GM18502 (cell line): Measurements from ENCODE around the gene TSPAN32.

ENCODE experiments used
- ATAC-seq: cut with Tn5 transposase; IDR thresholded peaks from one replicate; pipeline ENCODE4 v1.9.1; 2021; ENCODE audit warnings: mild to moderate bottlenecking; ENCODE audit not compliant: unreplicated experiment, poor library complexity

Gene TSPAN32

GRCh38 chr11:2266586-2267305, 35.1 kb upstream of the TSPAN32 start:
- no peak for ATAC-seq

DNA sequence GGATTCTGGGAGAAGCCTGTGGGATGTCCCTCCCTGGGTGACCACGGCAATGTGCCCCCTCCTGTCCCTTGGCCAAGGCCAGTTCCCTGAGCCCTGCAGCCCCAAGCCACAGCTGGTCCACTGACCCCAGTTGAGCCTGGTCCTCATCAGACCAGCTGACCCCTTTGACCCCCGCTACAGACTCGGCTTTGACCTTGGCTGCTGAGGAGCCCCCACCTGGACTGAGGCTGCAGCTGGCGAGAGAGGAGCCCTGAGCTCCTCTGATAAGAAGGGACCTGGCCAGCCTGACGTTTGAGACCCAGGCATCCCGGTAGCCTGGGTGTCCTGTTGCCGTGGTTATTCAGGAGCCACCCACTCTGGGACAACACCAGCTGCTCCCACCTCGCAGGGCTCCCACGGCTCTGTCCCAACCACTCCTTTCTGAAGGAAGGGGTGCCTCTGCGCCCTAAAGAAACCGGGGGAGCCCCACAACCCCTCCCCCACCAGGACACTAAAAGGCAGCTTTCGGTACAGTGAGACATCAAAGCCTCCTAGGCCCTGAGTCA, 34.4 kb upstream of the TSPAN32 start:
- no peak for ATAC-seq

DNA sequence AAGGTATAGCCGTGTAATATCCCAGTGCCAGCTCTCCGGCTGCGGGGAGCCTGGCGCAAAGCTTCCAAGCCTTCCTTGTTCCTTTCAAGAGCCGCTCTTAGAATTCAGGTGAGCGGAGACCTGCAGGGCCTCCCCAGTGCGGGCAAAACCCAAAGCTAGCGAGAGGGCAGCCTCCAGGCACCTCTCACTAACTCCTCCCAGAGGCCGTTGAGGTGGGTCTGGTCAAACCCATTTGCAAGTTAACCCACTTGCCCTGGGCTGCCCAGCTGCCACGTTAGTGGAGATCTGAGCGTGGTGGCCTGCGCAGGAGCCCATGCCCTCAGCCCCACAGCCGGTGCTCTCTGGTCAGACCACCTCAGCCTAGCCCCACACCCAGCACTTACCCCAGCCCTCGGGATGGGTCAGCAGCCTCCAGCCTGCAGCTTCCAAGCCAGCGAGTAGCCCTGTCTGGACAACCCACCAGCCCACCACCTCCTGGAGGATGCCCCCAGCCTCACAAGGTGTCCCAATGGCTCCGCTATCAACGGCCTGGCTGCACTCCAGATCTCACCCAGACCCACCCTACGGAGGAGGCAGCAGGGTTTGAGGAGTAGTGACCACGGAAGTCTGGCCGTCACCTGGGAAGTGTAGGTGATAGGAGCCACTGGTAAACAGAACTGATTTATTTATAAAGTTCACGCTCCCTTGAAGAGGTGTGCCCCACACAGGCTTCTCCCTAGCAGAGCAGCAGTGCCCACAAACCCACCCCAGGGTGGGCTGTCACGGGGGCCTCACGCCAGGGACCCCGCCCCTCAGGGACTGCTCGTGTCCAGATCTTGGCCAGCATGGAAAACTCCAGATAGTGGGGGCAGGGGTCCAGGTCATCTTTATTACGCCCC, 33.7 kb upstream of the TSPAN32 start:
- no peak for ATAC-seq

GRCh38 chr11:2268729-2269600, 32.8 kb upstream of the TSPAN32 start:
- no peak for ATAC-seq

GRCh38 chr11:2269601-2270321, 32.1 kb upstream of the TSPAN32 start:
- no peak for ATAC-seq

DNA sequence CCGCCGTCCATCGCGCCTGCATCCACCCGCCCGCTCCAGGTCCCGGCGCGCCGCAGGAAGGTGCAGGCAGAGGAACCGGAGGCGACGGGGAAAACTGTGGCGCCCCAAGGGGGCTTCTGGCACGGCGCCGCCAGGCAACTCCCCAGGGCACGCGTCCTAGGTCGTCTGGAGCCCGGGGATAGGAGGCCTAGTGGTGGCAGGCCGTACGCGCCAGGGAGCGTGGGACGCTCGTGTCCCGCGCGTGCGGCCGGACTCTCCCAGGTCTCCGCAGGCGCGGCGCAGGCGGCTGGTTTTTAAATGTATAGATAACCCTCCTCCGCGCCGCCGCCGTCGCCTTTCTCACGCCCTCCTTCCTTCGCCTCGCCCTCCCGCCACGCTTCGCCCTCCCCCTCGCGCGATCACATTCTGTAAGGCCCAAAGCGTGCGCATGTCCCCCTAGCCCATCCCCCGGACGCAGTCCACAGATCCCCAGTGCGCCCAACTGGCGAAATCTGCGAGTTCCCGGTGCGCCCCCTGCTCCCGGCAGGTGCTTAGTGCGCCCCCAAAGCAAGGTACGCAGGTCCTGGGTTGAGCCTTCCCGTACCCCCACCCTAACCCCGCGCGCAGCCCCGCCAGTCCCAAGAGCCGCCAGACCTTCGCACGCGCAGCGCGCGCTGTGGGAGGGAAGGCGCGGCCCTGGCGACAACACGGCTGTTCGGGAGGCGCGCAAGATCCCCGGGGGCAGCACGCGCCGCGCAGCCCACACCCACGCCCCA, 31.3 kb upstream of the TSPAN32 start, which contains the start of gene ASCL2:
Gene ASCL2, minus strand, starts transcription at position 267 of the 755 bp plus-strand sequence. Its CDS starts 256 bp downstream, at position 11.
- ATAC-seq: no peak

DNA sequence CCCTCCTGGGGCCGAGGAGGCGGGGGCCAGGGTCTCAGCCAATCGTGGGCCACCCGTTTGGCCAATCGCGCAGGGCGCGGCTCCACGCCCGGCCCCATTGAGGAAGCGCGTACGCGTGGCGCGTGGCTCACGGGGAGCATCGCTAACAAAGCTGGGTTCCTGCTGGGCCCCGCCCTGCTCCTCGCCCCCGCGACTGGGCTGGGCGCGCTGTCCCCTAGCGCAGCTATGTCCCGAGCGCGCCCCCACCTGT, 30.8 kb upstream of the TSPAN32 start:
- no peak for ATAC-seq

- ATAC-seq: no peak
Observed at GRCh38 chr11:2271327-2272227, 30.2 kb upstream of the TSPAN32 start.

DNA sequence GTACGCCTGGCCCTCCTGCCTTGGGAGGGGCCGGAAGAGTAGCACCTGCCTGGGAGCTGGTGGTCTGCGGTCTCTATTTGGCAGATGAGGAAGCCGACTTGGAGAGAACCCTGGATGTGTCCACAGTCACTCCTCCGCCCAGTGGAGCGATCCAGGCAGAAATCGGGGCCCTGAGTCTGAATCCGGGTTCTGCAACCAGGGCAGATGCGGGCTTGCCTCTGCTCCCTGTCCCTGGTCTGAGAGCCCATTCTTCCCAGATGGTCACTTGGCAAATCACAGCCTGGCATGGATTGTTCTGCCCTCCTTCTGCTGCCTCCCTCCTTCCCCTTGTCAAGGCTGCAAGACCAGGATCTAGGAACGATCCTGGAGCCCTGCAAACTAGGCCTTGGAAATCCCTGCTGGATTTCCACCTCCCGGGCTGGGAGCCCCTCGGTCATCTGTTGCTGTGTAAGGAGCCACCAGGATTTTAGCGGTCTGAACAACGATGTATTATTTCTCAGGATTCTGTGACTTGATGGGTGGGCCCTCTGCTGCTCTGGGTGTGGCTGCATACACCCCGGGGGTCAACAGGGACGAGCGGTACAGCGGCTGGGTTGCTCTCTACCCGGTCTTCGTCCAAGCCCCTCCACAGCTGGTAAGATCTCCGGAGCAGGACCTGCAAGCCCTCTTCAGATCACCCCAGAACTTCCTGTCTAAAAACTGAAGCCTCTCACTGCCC, 29.4 kb upstream of the TSPAN32 start:
- ATAC-seq: no peak

DNA sequence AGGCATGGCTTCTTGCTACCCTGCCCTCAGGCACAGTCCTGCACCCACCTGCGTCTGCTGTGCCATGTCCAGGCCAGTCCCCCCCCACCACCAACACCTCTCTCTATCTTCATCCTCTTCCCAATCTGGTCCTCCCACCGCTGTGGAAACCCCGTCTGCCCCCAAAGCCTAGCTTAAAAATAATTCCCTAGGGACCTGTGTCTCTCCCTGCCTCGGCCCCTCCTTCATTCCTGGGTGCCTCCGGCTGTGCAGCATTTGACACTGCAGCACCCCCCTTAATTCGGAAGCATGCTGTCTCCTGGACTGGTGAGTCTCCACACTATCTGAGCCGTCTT, 28.9 kb upstream of the TSPAN32 start:
- ATAC-seq: no peak

DNA sequence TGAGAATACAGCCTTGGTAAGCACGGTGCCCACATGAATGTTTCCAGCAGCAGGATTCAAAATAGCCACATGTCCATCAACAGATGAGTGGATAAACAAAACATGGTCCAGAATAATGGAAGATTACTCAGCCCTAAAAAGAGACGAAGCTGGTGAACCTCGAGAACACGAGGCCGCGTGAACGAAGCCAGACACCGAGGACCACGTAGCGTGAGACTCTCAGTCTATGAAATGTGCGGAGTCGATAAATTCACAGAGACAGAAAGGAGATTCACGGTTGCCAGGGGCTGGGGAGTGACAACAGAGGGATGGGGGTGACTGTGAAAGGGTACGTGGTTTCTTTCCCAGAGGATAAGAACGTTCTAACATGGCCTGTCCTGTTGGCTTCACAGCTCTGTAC, 28.5 kb upstream of the TSPAN32 start:
- no peak for ATAC-seq

- no peak for ATAC-seq
Observed at GRCh38 chr11:2273771-2274170, 28.0 kb upstream of the TSPAN32 start.

- ATAC-seq: no peak
Observed at GRCh38 chr11:2275334-2276279, 26.2 kb upstream of the TSPAN32 start.

- ATAC-seq: no peak
Observed at GRCh38 chr11:2276280-2277007, 25.4 kb upstream of the TSPAN32 start.

DNA sequence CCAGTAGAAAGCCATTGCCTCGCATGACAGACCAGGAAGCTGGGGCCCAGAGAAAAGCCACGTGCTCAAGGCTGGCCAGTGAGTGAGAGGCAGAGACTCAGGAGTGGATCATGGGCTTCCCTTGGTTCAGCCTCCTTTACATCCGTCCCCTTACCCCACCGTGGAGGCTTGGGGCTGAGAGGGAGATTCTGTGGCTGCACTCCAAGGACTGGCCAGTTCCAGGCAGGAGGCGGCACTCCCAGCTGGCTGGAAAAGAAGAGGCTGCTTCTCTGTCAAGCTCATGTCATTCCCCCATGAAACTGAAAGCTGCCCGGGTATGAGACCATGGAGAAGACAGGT, 24.8 kb upstream of the TSPAN32 start:
- ATAC-seq: no peak

GRCh38 chr11:2277933-2278523, 23.8 kb upstream of the TSPAN32 start:
- no peak for ATAC-seq
